ES-I3 (cell line): Measurements from ENCODE around the gene PHRF1.

Experiments used
- H3K36me3 ChIP-seq: 2 replicates; pipeline ENCODE4 v1.6.1; 2013; ENCODE audit warnings: mild to moderate bottlenecking, low read length, control low read depth, moderate library complexity; ENCODE audit not compliant: insufficient read depth
- H3K4me1 ChIP-seq: 2 replicates; pipeline ENCODE4 v1.6.1; 2013; ENCODE audit warnings: mild to moderate bottlenecking, control low read depth, low read length; ENCODE audit not compliant: insufficient read depth
- H3K9ac ChIP-seq: 2 replicates; pipeline ENCODE4 v1.6.1; 2013; ENCODE audit warnings: low read depth, mild to moderate bottlenecking, low read length, moderate library complexity
- H3K9me3 ChIP-seq: 2 replicates; pipeline ENCODE4 v1.6.1; 2013; ENCODE audit warnings: mild to moderate bottlenecking, low read length, moderate library complexity; ENCODE audit not compliant: control insufficient read depth, insufficient read depth

The PHRF1 gene

DNA sequence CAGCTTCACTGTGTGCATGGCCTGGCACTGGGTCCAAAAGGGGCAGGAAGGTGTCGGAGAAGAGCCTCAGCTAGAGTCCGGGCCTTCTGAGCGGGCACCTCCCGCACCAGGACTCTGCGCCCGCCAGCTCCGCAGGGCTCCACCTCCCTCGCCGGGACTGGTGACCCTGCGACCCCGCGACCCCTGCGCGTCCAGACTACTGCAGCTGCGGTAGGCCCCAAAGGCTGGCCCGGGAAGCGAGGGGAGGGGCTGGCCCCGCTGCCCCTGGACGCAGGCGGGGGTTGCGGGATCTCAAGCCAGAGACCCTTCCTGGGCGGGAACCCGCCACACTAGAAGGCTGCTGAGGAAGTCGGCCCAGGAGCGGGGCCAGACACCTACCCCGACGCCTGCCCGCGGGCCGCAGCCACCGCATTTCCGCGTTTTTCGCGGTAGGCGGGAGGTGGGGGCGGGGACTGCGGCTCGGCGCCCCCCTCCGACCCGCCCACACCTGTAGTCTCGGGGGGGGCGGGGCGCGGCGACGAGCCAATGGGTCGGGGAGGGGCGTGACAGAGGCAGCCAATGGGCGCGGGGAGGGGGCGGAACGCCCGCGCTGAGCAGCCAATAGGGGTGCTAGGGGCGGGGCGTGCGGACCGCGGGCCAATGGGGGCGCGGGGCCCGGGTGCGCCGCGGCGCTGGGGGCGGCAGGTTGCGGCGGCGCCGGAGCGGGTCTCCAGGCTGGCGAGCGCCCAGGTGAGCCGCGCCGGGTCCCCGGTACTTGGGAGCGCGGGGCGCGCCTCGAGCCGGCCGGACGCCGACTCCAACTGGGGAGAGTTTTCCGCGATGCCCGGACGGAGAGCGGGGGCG, 15.7 kb upstream of the PHRF1 start, which contains the start of the genes LMNTD2 and RASSF7:
TSS of gene LMNTD2 (minus strand) at position 434 of the 843 bp plus-strand sequence. CDS start at position 412, 22 bp downstream.
TSS of gene RASSF7 (plus strand) at position 666 of the 843 bp plus-strand sequence. CDS start 799 bp downstream, outside the sequence.
- Histone ChIP-seq H3K9me3 (no peaks in the 10 kb centered on the region), H3K9ac (peak within 1 kb of the TSS; percentile 83), H3K4me1 (peaks cover 9% of the 10 kb centered on the region), H3K36me3 (no peaks in the 10 kb centered on the region)

DNA sequence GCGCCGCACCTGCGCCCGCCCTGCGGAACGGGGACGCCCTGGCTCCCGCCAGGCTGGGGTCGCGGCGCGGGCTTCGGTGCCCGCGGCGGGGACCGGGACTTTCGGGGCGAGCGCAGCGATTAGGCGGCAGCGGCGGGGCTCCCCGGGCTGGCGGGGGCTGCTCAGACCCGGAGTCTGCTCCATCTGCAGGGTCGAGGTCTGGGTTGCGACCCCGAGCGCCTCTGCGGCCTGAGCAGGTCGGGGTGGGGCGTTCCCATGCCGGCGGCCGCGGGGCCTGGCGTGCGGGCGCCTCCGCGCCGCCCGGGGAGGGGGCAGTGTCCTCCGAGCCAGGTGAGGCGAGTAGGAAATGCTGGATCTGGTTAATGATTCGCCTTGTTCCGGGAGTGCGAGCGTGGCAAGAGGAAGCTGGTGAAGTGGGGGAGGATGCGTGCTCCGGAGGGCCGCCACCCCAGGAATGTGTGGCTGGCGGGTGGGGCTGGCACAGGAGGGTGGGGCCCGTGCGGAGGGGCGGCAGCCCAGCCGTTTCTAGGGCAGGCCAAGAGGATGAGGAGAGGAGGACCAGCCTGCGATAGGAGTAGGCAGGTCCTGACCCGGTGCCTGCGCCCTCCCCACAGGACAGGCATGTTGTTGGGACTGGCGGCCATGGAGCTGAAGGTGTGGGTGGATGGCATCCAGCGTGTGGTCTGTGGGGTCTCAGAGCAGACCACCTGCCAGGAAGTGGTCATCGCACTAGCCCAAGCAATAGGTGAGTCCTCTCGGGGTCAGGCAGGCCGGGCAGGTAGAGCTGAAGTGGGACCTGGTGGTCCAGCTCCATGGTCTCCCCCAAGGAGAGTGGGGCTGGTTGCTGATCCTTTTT, 14.9 kb upstream of the PHRF1 start:
- Histone ChIP-seq H3K9me3 (no peaks in the 10 kb centered on the region), H3K4me1 (peaks cover 18% of the 10 kb centered on the region), H3K36me3 (no peaks in the 10 kb centered on the region), H3K9ac (peak overlapping the region; percentile 83)

DNA sequence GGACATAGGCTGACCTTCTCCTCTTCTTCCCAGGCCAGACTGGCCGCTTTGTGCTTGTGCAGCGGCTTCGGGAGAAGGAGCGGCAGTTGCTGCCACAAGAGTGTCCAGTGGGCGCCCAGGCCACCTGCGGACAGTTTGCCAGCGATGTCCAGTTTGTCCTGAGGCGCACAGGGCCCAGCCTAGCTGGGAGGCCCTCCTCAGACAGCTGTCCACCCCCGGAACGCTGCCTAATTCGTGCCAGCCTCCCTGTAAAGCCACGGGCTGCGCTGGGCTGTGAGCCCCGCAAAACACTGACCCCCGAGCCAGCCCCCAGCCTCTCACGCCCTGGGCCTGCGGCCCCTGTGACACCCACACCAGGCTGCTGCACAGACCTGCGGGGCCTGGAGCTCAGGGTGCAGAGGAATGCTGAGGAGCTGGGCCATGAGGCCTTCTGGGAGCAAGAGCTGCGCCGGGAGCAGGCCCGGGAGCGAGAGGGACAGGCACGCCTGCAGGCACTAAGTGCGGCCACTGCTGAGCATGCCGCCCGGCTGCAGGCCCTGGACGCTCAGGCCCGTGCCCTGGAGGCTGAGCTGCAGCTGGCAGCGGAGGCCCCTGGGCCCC, 14.1 kb upstream of the PHRF1 start:
- Histone ChIP-seq H3K4me1 (peaks cover 15% of the 10 kb centered on the region), H3K9ac (peak overlapping the region; percentile 83; the same call in 1 of the 2 replicates), H3K36me3 (no peaks in the 10 kb centered on the region), H3K9me3 (no peaks in the 10 kb centered on the region)

DNA sequence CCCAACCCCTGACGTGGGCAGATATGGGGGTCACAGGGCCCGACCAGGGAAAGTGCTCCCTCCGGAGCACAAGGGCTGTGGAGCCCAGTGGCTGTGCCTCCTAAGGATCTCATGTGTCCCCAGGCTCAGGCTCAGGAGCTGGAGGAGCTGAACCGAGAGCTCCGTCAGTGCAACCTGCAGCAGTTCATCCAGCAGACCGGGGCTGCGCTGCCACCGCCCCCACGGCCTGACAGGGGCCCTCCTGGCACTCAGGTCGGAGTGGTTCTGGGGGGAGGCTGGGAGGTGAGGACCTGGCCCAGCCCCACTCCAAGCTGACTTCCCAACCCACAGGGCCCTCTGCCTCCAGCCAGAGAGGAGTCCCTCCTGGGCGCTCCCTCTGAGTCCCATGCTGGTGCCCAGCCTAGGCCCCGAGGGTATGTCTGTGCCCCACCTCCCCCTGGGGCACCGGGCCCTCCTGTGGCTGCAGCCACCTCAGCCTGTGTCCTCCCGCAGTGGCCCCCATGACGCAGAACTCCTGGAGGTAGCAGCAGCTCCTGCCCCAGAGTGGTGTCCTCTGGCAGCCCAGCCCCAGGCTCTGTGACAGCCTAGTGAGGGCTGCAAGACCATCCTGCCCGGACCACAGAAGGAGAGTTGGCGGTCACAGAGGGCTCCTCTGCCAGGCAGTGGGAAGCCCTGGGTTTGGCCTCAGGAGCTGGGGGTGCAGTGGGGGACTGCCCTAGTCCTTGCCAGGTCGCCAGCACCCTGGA, 13.0 kb upstream of the PHRF1 start:
- Histone ChIP-seq H3K36me3 (no peaks in the 10 kb centered on the region), H3K9ac (no peak overlapping the region), H3K9me3 (no peaks in the 10 kb centered on the region), H3K4me1 (peaks cover 15% of the 10 kb centered on the region)

DNA sequence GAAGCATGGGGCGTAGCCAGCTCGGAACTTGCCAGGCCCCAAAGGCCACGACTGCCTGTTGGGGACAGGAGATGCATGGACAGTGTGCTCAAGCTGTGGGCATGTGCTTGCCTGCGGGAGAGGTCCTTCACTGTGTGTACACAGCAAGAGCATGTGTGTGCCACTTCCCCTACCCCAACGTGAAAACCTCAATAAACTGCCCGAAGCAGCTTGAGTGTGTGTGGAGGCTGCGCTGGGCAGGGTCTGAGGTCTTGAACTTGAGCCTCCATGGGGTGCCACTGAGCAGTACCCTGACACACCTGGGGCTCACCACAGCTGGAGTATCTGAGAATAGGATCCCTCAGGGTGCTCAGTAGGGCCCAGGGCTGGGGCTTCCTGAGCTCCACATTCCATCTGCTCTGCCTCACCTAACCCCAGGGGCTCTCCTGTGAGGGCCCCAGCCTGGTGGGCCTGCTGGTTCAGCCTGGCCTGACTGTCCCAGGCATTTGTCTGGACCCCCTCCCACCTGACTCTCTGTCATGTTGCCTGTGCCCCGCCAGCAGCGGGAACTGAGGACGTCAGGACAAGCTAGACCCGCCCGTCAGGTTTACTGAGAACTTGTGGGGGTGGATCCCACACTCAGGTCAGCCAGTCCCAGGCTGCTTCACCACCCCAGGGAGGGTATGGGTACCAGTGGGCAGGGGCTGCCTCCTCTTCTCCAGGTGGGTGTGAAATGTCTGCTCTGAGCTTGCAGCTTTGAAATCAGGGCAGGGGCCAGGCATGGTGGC, 12.3 kb upstream of the PHRF1 start:
- H3K9me3 ChIP-seq, result no peaks in the 10 kb centered on the region

DNA sequence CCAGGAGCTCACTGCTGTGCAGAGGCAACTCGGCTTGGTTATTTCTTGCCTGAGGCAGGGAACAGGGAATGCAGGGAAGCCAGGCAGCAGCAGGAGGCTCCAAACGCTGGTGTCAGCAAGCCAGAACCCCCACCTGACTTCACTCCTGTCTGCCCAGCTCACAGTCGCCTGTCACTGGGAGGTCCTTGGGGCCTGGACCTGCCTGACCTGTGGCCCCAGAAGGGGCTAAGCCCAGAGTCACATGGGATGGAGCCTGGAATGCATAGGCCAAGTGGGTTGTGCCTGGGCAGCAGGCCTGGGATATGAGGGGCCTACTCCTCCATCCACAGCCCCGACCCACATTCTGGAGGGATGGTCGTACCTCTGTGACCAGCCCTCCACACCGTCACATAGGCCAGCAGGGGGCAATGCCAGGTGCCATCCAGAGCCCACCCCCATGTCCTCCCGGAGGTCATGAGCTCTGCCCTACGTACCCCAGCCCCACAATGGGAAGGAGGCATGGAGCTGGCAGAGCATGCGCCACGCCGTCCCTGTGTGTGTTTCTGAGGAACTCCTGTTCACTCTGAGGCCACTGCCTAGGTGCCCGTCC, 10.3 kb upstream of the PHRF1 start:
- peaks cover 11% of the 10 kb centered on the region for H3K4me1 ChIP-seq
- H3K9me3 ChIP-seq, result no peaks in the 10 kb centered on the region
- no peak overlapping the region for H3K9ac ChIP-seq
- no peaks in the 10 kb centered on the region for H3K36me3 ChIP-seq

More for the DNA sequence above, 12.3 kb upstream of the PHRF1 start:
- peaks cover 15% of the 10 kb centered on the region for H3K4me1 ChIP-seq
- H3K36me3 ChIP-seq, result no peaks in the 10 kb centered on the region
- no peak overlapping the region for H3K9ac ChIP-seq

DNA sequence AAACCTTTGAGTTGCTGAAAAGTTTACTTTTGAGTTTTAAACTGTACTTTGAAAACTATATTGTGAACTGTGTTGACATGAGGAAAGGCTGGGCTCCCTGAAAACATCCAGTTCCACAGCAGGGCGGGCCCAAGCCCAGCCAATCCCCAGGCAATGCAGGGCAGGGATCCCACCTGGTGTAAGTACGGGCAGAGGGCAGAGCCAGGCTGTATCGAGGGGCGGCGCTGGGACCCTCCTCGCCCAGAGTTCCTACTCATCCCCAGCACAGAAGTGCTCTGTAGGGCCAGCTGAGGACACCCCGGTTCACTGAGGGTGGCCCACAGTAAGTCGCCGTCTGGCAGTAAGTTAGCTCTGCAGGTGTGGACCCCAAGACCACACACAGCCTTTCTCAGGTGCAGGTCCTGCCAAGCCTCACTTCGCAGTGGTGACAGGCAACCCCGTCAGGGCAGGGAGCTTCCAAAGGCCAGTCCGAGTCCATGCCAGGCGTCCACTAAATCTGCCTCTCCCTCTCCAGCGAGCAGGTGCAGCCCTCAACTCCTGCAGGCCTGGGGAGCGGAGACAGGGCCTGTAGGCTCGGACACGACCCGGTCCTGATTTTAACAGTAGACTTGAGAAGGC, 9.2 kb upstream of the PHRF1 start:
- peaks cover 16% of the 10 kb centered on the region for H3K4me1 ChIP-seq
- no peaks in the 10 kb centered on the region for H3K9me3 ChIP-seq
- H3K36me3 ChIP-seq, result no peaks in the 10 kb centered on the region
- H3K9ac ChIP-seq, result no peak overlapping the region

DNA sequence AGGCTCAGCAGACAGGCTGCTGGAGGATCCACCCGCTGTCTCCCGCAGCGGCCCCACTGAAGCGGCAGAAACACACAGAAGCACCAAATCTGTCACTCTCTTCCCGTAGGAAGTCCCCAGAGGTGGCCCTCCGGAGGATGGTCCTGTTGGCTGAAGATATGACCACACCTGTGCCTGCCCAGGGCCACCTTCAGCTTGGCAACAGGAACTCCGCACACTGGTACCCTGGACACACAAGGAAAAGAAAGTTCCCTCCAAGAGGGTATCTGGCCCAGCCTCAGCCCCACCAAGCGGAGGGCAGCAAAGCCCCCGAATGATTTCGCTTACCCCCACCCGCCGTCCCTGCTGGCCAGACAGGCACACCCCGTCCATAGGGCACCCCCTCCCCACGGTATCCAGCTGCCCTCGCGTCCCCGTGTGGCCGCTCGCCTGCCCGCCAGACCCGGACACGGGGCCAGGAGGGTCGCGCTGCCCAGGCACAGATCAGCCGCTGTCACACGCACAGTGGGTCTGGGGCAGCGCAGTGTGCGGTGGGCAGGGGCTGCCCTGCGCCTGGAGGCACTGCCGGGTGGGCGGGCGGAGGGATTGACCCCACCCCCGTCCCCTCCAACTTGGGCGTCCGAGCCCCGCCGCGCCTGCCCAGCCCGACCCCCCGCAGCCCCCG, 8.5 kb upstream of the PHRF1 start:
- Histone ChIP-seq H3K4me1 (peaks cover 16% of the 10 kb centered on the region), H3K36me3 (no peaks in the 10 kb centered on the region), H3K9me3 (no peaks in the 10 kb centered on the region), H3K9ac (peak overlapping the region; percentile 61; the same call in 1 of the 2 replicates)

DNA sequence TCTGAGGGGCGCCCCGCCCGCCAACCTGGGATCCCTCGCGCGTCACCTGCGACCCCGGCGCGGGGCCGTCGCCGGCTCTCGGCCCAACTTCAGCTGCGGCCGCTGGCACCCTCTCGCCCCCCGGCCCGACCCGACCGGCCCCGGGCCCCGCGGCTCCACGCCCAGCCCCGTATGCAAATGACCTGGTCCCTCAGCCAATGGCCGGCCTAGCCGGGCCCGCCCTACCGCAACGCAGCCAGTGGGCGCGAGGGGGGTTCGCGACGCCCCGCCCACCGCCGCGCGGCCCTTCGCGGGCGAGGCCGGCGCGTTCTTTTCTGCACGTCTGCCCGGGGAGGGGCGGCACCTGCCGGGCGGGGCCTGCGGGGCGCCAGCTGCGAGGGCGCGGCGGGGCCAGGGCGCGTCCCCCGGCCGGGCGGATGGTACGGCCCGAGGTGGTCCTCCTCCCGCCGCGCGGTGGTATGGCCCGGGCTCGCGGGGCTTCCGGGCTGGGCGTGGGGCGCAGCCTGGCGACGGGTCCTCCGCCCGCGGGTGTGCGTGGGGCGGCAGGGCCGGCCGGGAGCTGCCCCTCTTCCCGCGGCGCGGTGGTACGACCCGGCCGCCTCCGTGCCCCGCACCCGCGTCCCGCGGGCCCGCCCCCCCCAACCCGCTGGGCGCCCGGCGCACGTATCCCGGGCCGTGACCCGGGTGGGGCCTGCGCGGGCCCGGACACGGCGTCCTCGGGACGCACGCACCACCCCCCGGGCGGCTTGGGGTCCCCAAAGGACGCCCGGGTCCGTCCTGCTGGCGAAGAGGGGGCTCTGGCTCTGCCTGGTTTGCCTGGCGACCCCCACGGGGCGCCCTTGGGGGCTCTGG, 7.7 kb upstream of the PHRF1 start:
- Histone ChIP-seq H3K9ac (peak overlapping the region; percentile 61), H3K9me3 (no peaks in the 10 kb centered on the region), H3K36me3 (no peaks in the 10 kb centered on the region), H3K4me1 (peaks cover 16% of the 10 kb centered on the region)

DNA sequence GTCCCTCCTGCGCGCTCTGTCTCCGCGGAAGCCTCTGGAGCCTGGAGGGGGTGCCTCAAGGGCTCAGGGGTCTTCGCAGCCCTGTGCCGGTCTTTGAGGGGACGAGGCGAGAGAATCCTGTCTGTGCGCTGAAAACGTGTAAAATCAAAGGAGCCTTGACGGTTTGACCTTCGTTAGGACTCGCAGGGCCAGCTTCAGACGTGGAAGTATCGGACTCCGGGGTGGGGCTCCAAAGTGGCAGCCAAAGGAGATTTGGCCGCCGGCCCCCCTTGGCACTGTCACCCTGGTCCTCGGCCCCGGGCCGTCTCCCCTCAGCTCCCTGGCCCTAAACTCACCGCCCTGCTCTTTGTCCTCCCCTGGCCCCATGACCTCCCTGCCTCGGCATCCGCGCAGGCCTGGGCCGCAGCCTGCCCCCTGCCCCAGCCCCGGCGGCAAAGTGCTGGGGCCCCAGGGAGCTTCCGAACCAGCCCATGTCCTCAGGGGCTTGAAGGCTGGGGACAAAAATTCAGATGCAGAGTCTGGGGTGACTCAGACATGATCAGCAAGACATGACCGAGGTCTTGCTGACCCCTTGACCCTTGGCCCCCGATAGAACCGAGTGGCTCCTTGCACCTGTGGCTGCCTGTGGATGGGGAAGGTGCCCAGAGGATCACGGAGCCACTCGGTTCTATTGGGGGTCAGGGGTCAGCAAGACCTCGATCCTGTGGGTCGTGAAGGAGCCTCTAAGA, 6.9 kb upstream of the PHRF1 start:
- no peaks in the 10 kb centered on the region for H3K9me3 ChIP-seq
- peaks cover 16% of the 10 kb centered on the region for H3K4me1 ChIP-seq
- no peaks in the 10 kb centered on the region for H3K36me3 ChIP-seq
- H3K9ac ChIP-seq, result peak overlapping the region; percentile 61

DNA sequence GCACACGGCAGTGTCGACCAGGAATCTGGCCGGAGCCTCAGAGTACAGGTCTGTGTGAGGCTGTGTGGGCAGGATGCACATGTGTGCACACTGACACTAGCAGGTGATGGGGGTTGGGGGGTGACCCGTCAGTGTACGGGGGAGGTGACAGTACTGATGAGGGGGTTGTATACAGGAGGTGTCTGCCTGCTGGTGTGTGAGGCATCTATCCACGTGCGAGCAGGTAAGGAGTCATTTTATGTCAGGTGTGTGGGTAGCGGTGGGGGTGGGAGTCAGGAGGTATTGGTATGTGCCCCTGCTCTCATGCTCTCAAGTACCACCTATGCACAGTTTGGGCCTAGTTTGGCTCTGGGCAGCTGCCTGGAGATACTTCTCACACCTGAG, 4.5 kb upstream of the PHRF1 start:
- Histone ChIP-seq H3K36me3 (no peaks in the 10 kb centered on the region), H3K9me3 (no peaks in the 10 kb centered on the region), H3K9ac (no peak overlapping the region), H3K4me1 (peaks cover 5% of the 10 kb centered on the region; the same call in 1 of the 2 replicates)
